Measurements from ENCODE around the gene PCSK9.

Gene PCSK9

GRCh38 chr1:54995835-54996234 is 43.5 kb upstream of the PCSK9 start:
- Histone ChIP-seq H3K4me3 (no peak overlapping the region), H3K36me3 (ENCODE audit: insufficient read depth, low read length) (no peaks in the 10 kb centered on the region), H3K9ac (ENCODE audit: insufficient read length) (no peak overlapping the region), H3K9me3 (ENCODE audit: low read depth, low read length) (no peaks in the 10 kb centered on the region), H3K27ac (no peak overlapping the region)
- no peak for DNase-seq (ENCODE audit: low read depth, low spot score)
- TF ChIP-seq EZH2 (IDR thresholded peaks at IDR 0.05) (no peak), FOXP2 (optimal IDR thresholded peaks at IDR 0.05; ENCODE audit: control extremely low read depth, extremely low read length, insufficient read depth) (no peak), POLR2AphosphoS5 (IDR thresholded peaks at IDR 0.05; ENCODE audit: borderline replicate concordance, low read depth, low read length) (no peak)

- Histone ChIP-seq H3K4me3 (no peak overlapping the region), H3K36me3 (ENCODE audit: insufficient read depth, low read length) (no peaks in the 10 kb centered on the region), H3K9me3 (ENCODE audit: low read depth, low read length) (no peaks in the 10 kb centered on the region), H3K9ac (ENCODE audit: insufficient read length) (no peak overlapping the region), H3K27ac (no peak overlapping the region)
- TF ChIP-seq POLR2AphosphoS5 (IDR thresholded peaks at IDR 0.05; ENCODE audit: borderline replicate concordance, low read depth, low read length), result no peak
- TF ChIP-seq FOXP2 (optimal IDR thresholded peaks at IDR 0.05; ENCODE audit: control extremely low read depth, extremely low read length, insufficient read depth), result no peak
- no peak for TF ChIP-seq EZH2 (IDR thresholded peaks at IDR 0.05)
- DNase-seq (ENCODE audit: low read depth, low spot score), result peak; percentile 12
Observed at GRCh38 chr1:54996359-54996868, 42.9 kb upstream of the PCSK9 start.

GRCh38 chr1:54996869-54997710 is 42.3 kb upstream of the PCSK9 start:
- Histone ChIP-seq H3K27ac (no peak overlapping the region), H3K9me3 (ENCODE audit: low read depth, low read length) (no peaks in the 10 kb centered on the region), H3K36me3 (ENCODE audit: insufficient read depth, low read length) (no peaks in the 10 kb centered on the region), H3K9ac (ENCODE audit: insufficient read length) (no peak overlapping the region), H3K4me3 (no peak overlapping the region)
- TF ChIP-seq POLR2AphosphoS5 (IDR thresholded peaks at IDR 0.05; ENCODE audit: borderline replicate concordance, low read depth, low read length) (no peak), EZH2 (IDR thresholded peaks at IDR 0.05) (no peak), FOXP2 (optimal IDR thresholded peaks at IDR 0.05; ENCODE audit: control extremely low read depth, extremely low read length, insufficient read depth) (no peak)
- no peak for DNase-seq (ENCODE audit: low read depth, low spot score)

- no peak for TF ChIP-seq EZH2 (IDR thresholded peaks at IDR 0.05)
- no peak for TF ChIP-seq FOXP2 (optimal IDR thresholded peaks at IDR 0.05; ENCODE audit: control extremely low read depth, extremely low read length, insufficient read depth)
- TF ChIP-seq POLR2AphosphoS5 (IDR thresholded peaks at IDR 0.05; ENCODE audit: borderline replicate concordance, low read depth, low read length), result no peak
- Histone ChIP-seq H3K9me3 (ENCODE audit: low read depth, low read length) (no peaks in the 10 kb centered on the region), H3K36me3 (ENCODE audit: insufficient read depth, low read length) (no peaks in the 10 kb centered on the region), H3K9ac (ENCODE audit: insufficient read length) (no peak overlapping the region), H3K4me3 (no peak overlapping the region), H3K27ac (no peak overlapping the region)
- no peak for DNase-seq (ENCODE audit: low read depth, low spot score)
Observed at GRCh38 chr1:54997711-54997986, 41.7 kb upstream of the PCSK9 start.

GRCh38 chr1:54998100-54998499 is 41.2 kb upstream of the PCSK9 start:
- no peak for DNase-seq (ENCODE audit: low read depth, low spot score)
- Histone ChIP-seq H3K9ac (ENCODE audit: insufficient read length) (no peak overlapping the region), H3K4me3 (no peak overlapping the region), H3K27ac (no peak overlapping the region), H3K36me3 (ENCODE audit: insufficient read depth, low read length) (no peaks in the 10 kb centered on the region), H3K9me3 (ENCODE audit: low read depth, low read length) (no peaks in the 10 kb centered on the region)
- TF ChIP-seq POLR2AphosphoS5 (IDR thresholded peaks at IDR 0.05; ENCODE audit: borderline replicate concordance, low read depth, low read length), result no peak
- TF ChIP-seq FOXP2 (optimal IDR thresholded peaks at IDR 0.05; ENCODE audit: control extremely low read depth, extremely low read length, insufficient read depth), result no peak
- TF ChIP-seq EZH2 (IDR thresholded peaks at IDR 0.05), result no peak

- H3K27ac ChIP-seq, result no peak within 1 kb of the TSS
- H3K4me3 ChIP-seq, result no peak within 1 kb of the TSS
- no peak for TF ChIP-seq EZH2 (IDR thresholded peaks at IDR 0.05)
- TF ChIP-seq POLR2AphosphoS5 (IDR thresholded peaks at IDR 0.05; ENCODE audit: borderline replicate concordance, low read depth, low read length), result no peak
- no peak for TF ChIP-seq FOXP2 (optimal IDR thresholded peaks at IDR 0.05; ENCODE audit: control extremely low read depth, extremely low read length, insufficient read depth)
- H3K36me3 ChIP-seq (ENCODE audit: insufficient read depth, low read length), result no peaks in the 10 kb centered on the region
- no peaks in the 10 kb centered on the region for H3K9me3 ChIP-seq (ENCODE audit: low read depth, low read length)
- H3K9ac ChIP-seq (ENCODE audit: insufficient read length), result no peak within 1 kb of the TSS
- no peak for DNase-seq (ENCODE audit: low read depth, low spot score)
Observed at GRCh38 chr1:54998677-54999076, 40.7 kb upstream of the PCSK9 start, which contains the start of gene BSND. BSND (plus strand) TSS chr1:54998933; CDS start chr1:54999187, 254 bp downstream.

- DNase-seq (ENCODE audit: low read depth, low spot score), result no peak
- no peak overlapping the region for H3K27ac ChIP-seq
Observed at GRCh38 chr1:55000110-55001085, 39.0 kb upstream of the PCSK9 start.

GRCh38 chr1:55001311-55001710 is 38.0 kb upstream of the PCSK9 start:
- no peak for TF ChIP-seq EZH2 (IDR thresholded peaks at IDR 0.05)
- TF ChIP-seq FOXP2 (optimal IDR thresholded peaks at IDR 0.05; ENCODE audit: control extremely low read depth, extremely low read length, insufficient read depth), result no peak
- TF ChIP-seq POLR2AphosphoS5 (IDR thresholded peaks at IDR 0.05; ENCODE audit: borderline replicate concordance, low read depth, low read length), result no peak
- H3K9me3 ChIP-seq (ENCODE audit: low read depth, low read length), result no peaks in the 10 kb centered on the region
- no peaks in the 10 kb centered on the region for H3K36me3 ChIP-seq (ENCODE audit: insufficient read depth, low read length)
- no peak for DNase-seq (ENCODE audit: low read depth, low spot score)
- H3K27ac ChIP-seq, result no peak overlapping the region
- H3K9ac ChIP-seq (ENCODE audit: insufficient read length), result no peak overlapping the region
- H3K4me3 ChIP-seq, result no peak overlapping the region

More at GRCh38 chr1:55000110-55001085, 39.0 kb upstream of the PCSK9 start:
- Histone ChIP-seq H3K9ac (ENCODE audit: insufficient read length) (no peak overlapping the region), H3K9me3 (ENCODE audit: low read depth, low read length) (no peaks in the 10 kb centered on the region), H3K4me3 (no peak overlapping the region), H3K36me3 (ENCODE audit: insufficient read depth, low read length) (no peaks in the 10 kb centered on the region)
- TF ChIP-seq POLR2AphosphoS5 (IDR thresholded peaks at IDR 0.05; ENCODE audit: borderline replicate concordance, low read depth, low read length) (no peak), FOXP2 (optimal IDR thresholded peaks at IDR 0.05; ENCODE audit: control extremely low read depth, extremely low read length, insufficient read depth) (no peak), EZH2 (IDR thresholded peaks at IDR 0.05) (no peak)

Measured in SK-N-MC (cell line).